Measurements from ENCODE around the gene OPN4. TPM values are rescaled to one million over a fixed set of nuclear protein-coding genes. Genes with fewer than 3 reads are reported as not detected.

The OPN4 gene
- total and polyA plus RNA-seq, 2 of the 8 experiments (the other 6 are each of a cell fraction or from before 2014, with no cell fraction given), result not detected

DNA sequence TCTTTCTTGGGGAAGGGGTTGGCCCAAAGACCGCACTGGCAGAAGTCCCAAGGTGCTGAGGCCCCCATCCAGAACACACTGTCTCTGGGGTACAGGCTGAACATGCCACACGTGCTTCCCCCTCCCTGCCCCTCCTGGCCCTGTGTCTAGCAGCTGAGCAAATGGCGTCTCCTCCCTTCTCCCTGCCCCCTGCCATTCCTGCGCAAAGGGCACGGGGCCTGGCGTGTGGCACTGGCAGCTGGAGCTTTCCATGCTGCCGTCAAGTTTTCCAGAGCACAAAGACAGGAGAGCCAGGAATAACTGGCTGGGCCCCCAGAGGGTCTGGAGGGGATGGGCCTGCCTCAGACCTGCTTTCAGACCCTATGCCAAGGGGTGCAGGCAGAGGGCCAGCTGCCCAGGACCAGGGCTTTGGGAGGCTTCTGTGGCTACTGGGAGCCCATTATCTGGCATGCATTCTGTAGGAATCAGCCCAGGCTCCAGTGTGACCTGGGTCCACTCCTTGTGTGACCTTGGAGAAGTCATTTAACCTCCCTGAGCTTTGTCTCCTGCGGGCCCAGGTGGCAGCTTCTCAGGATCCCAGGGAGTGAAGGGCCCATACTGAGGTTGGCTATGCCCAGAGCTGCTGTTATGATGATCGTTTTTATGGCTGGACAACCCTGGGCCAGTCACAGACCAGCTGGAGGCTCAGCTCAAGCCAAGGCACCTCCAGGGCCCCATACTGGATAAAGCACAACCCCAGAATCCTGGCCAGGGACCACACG lies 13.3 kb downstream of the OPN4 start (continued):
- TF ChIP-seq, protein P1, sequence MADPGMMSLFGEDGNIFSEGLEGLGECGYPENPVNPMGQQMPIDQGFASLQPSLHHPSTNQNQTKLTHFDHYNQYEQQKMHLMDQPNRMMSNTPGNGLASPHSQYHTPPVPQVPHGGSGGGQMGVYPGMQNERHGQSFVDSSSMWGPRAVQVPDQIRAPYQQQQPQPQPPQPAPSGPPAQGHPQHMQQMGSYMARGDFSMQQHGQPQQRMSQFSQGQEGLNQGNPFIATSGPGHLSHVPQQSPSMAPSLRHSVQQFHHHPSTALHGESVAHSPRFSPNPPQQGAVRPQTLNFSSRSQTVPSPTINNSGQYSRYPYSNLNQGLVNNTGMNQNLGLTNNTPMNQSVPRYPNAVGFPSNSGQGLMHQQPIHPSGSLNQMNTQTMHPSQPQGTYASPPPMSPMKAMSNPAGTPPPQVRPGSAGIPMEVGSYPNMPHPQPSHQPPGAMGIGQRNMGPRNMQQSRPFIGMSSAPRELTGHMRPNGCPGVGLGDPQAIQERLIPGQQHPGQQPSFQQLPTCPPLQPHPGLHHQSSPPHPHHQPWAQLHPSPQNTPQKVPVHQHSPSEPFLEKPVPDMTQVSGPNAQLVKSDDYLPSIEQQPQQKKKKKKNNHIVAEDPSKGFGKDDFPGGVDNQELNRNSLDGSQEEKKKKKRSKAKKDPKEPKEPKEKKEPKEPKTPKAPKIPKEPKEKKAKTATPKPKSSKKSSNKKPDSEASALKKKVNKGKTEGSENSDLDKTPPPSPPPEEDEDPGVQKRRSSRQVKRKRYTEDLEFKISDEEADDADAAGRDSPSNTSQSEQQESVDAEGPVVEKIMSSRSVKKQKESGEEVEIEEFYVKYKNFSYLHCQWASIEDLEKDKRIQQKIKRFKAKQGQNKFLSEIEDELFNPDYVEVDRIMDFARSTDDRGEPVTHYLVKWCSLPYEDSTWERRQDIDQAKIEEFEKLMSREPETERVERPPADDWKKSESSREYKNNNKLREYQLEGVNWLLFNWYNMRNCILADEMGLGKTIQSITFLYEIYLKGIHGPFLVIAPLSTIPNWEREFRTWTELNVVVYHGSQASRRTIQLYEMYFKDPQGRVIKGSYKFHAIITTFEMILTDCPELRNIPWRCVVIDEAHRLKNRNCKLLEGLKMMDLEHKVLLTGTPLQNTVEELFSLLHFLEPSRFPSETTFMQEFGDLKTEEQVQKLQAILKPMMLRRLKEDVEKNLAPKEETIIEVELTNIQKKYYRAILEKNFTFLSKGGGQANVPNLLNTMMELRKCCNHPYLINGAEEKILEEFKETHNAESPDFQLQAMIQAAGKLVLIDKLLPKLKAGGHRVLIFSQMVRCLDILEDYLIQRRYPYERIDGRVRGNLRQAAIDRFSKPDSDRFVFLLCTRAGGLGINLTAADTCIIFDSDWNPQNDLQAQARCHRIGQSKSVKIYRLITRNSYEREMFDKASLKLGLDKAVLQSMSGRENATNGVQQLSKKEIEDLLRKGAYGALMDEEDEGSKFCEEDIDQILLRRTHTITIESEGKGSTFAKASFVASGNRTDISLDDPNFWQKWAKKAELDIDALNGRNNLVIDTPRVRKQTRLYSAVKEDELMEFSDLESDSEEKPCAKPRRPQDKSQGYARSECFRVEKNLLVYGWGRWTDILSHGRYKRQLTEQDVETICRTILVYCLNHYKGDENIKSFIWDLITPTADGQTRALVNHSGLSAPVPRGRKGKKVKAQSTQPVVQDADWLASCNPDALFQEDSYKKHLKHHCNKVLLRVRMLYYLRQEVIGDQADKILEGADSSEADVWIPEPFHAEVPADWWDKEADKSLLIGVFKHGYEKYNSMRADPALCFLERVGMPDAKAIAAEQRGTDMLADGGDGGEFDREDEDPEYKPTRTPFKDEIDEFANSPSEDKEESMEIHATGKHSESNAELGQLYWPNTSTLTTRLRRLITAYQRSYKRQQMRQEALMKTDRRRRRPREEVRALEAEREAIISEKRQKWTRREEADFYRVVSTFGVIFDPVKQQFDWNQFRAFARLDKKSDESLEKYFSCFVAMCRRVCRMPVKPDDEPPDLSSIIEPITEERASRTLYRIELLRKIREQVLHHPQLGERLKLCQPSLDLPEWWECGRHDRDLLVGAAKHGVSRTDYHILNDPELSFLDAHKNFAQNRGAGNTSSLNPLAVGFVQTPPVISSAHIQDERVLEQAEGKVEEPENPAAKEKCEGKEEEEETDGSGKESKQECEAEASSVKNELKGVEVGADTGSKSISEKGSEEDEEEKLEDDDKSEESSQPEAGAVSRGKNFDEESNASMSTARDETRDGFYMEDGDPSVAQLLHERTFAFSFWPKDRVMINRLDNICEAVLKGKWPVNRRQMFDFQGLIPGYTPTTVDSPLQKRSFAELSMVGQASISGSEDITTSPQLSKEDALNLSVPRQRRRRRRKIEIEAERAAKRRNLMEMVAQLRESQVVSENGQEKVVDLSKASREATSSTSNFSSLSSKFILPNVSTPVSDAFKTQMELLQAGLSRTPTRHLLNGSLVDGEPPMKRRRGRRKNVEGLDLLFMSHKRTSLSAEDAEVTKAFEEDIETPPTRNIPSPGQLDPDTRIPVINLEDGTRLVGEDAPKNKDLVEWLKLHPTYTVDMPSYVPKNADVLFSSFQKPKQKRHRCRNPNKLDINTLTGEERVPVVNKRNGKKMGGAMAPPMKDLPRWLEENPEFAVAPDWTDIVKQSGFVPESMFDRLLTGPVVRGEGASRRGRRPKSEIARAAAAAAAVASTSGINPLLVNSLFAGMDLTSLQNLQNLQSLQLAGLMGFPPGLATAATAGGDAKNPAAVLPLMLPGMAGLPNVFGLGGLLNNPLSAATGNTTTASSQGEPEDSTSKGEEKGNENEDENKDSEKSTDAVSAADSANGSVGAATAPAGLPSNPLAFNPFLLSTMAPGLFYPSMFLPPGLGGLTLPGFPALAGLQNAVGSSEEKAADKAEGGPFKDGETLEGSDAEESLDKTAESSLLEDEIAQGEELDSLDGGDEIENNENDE (IDR thresholded peaks at IDR 0.05; ENCODE audit: insufficient replicate concordance, low read length), result no peak
- no peak for TF ChIP-seq KDM4A (IDR thresholded peaks at IDR 0.05; ENCODE audit: low read depth, low read length, severe bottlenecking)
- TF ChIP-seq MAFK (IDR thresholded peaks at IDR 0.05; ENCODE audit: low read depth, low read length), result no peak
- TF ChIP-seq RNF2 (IDR thresholded peaks at IDR 0.05; ENCODE audit: borderline replicate concordance, low read depth, low read length, missing control alignments, poor library complexity, severe bottlenecking), result no peak
- no peak for TF ChIP-seq SIN3A (conservative IDR thresholded peaks at IDR 0.05 in 1 of 2, IDR thresholded peaks at IDR 0.05 in 1 of 2; ENCODE audit: low read depth in 1 of 2, low read length in 2 of 2)

Measured in H1 (cell line).